BLaER1 treated with 17β-estradiol and CSF1 and Interleukin-3, amounts not matched to agents 10 nM and 100 nM (cell line): ENCODE measurements around the gene POU2F3.
A peak's percentile ranks its signal among the peaks of the same experiment; 100 is the strongest.

Experiments
- H3K27ac ChIP-seq, 11 experiments: shearing (Covaris generic); formaldehyde crosslinking; 2 replicates each; pipeline ENCODE4 v1.8.1; 2022
- H3K27me3 ChIP-seq, 11 experiments: shearing (Covaris generic); formaldehyde crosslinking; 2 replicates each; pipeline ENCODE4 v1.8.1; 2022
- H3K36me3 ChIP-seq, 11 experiments: shearing (Covaris generic); formaldehyde crosslinking; 2 replicates each; pipeline ENCODE4 v1.8.1; 2022
- H3K4me1 ChIP-seq, 10 experiments: shearing (Covaris generic); formaldehyde crosslinking; 2 replicates each; pipeline ENCODE4 v1.8.1; 2022
- H3K4me2 ChIP-seq, 11 experiments: shearing (Covaris generic); formaldehyde crosslinking; 2 replicates each; pipeline ENCODE4 v1.8.1; 2022
- H3K4me3 ChIP-seq, 10 experiments: shearing (Covaris generic); formaldehyde crosslinking; 2 replicates each; pipeline ENCODE4 v1.8.1; 2022
- H3K9ac ChIP-seq, 11 experiments: shearing (Covaris generic); formaldehyde crosslinking; 2 replicates each; pipeline ENCODE4 v1.8.1; 2022
- H3K9me3 ChIP-seq, 11 experiments: shearing (Covaris generic); formaldehyde crosslinking; replicated peaks in 1 of 11; 2 replicates each; pipeline ENCODE4 v1.8.1; 2022
- H4K20me1 ChIP-seq, 11 experiments: shearing (Covaris generic); formaldehyde crosslinking; 2 replicates each; pipeline ENCODE4 v1.8.1; 2022
- Cebpa-rat ChIP-seq, 11 experiments: shearing (Covaris generic); IDR thresholded peaks; 2 replicates each; pipeline ENCODE4 v1.8.1; 2022

The POU2F3 gene

DNA sequence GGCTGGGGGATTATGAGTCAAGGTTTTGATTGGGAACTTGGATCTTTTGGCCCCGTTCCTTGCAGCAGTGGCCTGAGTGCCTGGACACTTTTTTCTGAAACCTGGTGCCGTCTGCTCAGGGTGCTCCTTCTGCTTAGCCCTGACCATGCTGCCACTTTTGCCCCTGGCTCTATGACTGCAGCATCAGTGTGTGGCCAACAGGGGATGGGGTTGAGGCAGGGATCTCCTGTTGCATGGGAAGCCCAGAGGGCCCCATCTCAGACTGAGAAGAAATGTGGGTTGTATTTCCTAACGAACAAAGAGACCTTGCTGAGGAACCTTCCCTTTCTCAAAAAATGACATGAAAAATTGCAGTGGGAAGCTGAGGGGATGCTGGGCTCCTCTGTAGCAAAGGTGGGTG, 18.7 kb downstream of the POU2F3 start:
- H3K4me2 ChIP-seq = no peak overlapping the region
- no peaks in the 10 kb centered on the region for H3K36me3 ChIP-seq
- no peak for TF ChIP-seq Cebpa-rat (IDR thresholded peaks at IDR 0.05)
- no peaks in the 10 kb centered on the region for H3K9me3 ChIP-seq
- no peak overlapping the region for H3K4me3 ChIP-seq
- H3K9ac ChIP-seq = no peak overlapping the region
- H3K27me3 ChIP-seq = peaks cover 0 to 35% (median 14%) of the 10 kb centered on the region in 11 experiments; a peak in 17 of 22 replicates
- H3K4me1 ChIP-seq = peaks cover 0 to 9% (median 8%) of the 10 kb centered on the region in 10 experiments; a peak in 10 of 20 replicates
- peaks cover 0 to 16% (median 0%) of the 10 kb centered on the region in 11 experiments; a peak in 2 of 22 replicates for H4K20me1 ChIP-seq
- no peak overlapping the region for H3K27ac ChIP-seq

GRCh38 chr11:120259241-120259640, 19.3 kb downstream of the POU2F3 start:
- H3K9ac ChIP-seq = no peak overlapping the region
- TF ChIP-seq Cebpa-rat (IDR thresholded peaks at IDR 0.05) = no peak
- peaks cover 0 to 9% (median 8%) of the 10 kb centered on the region in 10 experiments; a peak in 10 of 20 replicates for H3K4me1 ChIP-seq
- H3K27me3 ChIP-seq = peaks cover 0 to 30% (median 14%) of the 10 kb centered on the region in 11 experiments; a peak in 17 of 22 replicates
- peaks cover 0 to 14% (median 0%) of the 10 kb centered on the region in 11 experiments; a peak in 2 of 22 replicates for H4K20me1 ChIP-seq
- no peak overlapping the region for H3K27ac ChIP-seq
- H3K4me2 ChIP-seq = no peak overlapping the region
- H3K4me3 ChIP-seq = no peak overlapping the region
- no peaks in the 10 kb centered on the region for H3K36me3 ChIP-seq
- no peaks in the 10 kb centered on the region for H3K9me3 ChIP-seq

DNA sequence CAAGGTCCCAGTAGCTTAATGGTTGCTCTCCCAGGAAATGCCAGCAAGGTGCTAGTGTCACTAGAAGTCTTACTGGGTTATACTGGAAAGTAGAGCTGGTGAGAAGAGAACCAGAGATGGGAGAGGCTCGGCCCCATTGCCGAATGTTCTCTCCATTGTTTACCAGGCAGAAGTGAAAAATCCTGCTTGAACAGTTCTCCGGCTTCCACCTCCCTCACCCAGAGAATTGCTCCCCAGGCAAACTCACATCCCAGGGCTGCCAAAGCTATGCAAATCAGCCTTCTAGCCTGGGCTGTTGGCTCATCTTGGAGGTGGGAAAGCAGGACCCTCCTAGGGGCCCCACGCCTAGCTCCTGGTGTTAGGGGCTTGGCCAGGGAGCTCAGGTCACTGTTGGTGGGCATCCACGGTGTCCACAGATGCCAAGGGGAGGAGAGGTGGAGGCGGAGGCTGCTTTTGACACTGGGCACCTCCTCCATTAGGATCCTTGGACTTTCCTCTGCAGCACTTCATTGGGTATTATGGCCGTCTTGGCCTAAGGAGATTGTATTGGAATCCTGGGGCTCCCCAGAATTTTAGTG, 20.1 kb downstream of the POU2F3 start:
- no peaks in the 10 kb centered on the region for H3K36me3 ChIP-seq
- H4K20me1 ChIP-seq = peaks cover 0 to 8% (median 0%) of the 10 kb centered on the region in 11 experiments; a peak in 2 of 22 replicates
- peaks cover 0 to 22% (median 9%) of the 10 kb centered on the region in 11 experiments; a peak in 17 of 22 replicates for H3K27me3 ChIP-seq
- H3K4me3 ChIP-seq = no peak overlapping the region
- H3K4me1 ChIP-seq = peaks cover 0 to 5% (median 3%) of the 10 kb centered on the region in 10 experiments; a peak in 10 of 20 replicates
- TF ChIP-seq Cebpa-rat (IDR thresholded peaks at IDR 0.05) = no peak
- no peak overlapping the region for H3K27ac ChIP-seq
- H3K9me3 ChIP-seq = no peaks in the 10 kb centered on the region
- H3K4me2 ChIP-seq = no peak overlapping the region
- no peak overlapping the region for H3K9ac ChIP-seq

GRCh38 chr11:120260616-120261015, 20.7 kb downstream of the POU2F3 start:
- Histone ChIP-seq H3K27me3 (peaks cover 0 to 16% (median 4%) of the 10 kb centered on the region in 11 experiments; a peak in 15 of 22 replicates), H3K4me2 (no peak overlapping the region), H3K9ac (no peak overlapping the region), H3K36me3 (no peaks in the 10 kb centered on the region), H3K9me3 (no peaks in the 10 kb centered on the region), H4K20me1 (peaks cover 0 to 2% (median 0%) of the 10 kb centered on the region in 11 experiments; a peak in 2 of 22 replicates), H3K27ac (no peak overlapping the region), H3K4me3 (no peak overlapping the region), H3K4me1 (no peaks in the 10 kb centered on the region; a peak in 1 of 20 replicates)
- no peak for TF ChIP-seq Cebpa-rat (IDR thresholded peaks at IDR 0.05)

DNA sequence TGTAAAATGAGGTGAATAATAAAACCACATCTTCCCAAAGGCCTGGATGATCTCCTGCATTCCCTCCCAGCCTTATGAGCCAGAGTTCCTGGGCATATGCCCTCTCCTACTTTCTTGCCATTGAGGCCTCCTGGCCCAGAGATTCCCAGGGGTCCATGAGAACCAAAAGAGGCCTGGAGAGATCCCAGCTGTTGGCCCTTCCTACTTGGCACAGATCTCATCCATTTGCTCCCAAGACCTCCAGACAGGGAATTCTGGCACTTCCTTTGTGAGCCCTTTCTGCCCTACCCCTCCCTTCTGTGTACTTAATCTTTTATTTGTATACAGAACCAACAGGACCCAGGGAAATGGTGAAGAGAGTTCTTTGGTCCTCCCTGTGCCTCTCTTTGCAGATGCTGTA, 21.4 kb downstream of the POU2F3 start:
- H3K27ac ChIP-seq = no peak overlapping the region
- no peak overlapping the region for H3K9ac ChIP-seq
- H3K4me3 ChIP-seq = no peak overlapping the region
- no peaks in the 10 kb centered on the region for H3K9me3 ChIP-seq
- H4K20me1 ChIP-seq = no peaks in the 10 kb centered on the region
- peaks cover 0 to 9% (median 0%) of the 10 kb centered on the region in 11 experiments; a peak in 4 of 22 replicates for H3K27me3 ChIP-seq
- H3K4me1 ChIP-seq = no peaks in the 10 kb centered on the region
- TF ChIP-seq Cebpa-rat (IDR thresholded peaks at IDR 0.05) = no peak
- no peaks in the 10 kb centered on the region for H3K36me3 ChIP-seq
- no peak overlapping the region for H3K4me2 ChIP-seq

GRCh38 chr11:120261931-120262330, 22.0 kb downstream of the POU2F3 start:
- Histone ChIP-seq H3K4me1 (no peaks in the 10 kb centered on the region), H3K27ac (no peak overlapping the region), H3K4me3 (no peak overlapping the region), H3K27me3 (peaks cover 0 to 5% (median 0%) of the 10 kb centered on the region in 11 experiments; a peak in 3 of 22 replicates), H4K20me1 (no peaks in the 10 kb centered on the region), H3K9me3 (no peaks in the 10 kb centered on the region), H3K36me3 (no peaks in the 10 kb centered on the region), H3K4me2 (no peak overlapping the region), H3K9ac (no peak overlapping the region)
- TF ChIP-seq Cebpa-rat (IDR thresholded peaks at IDR 0.05) = no peak

GRCh38 chr11:120267319-120267718, 27.4 kb downstream of the POU2F3 start:
- no peaks in the 10 kb centered on the region for H4K20me1 ChIP-seq
- TF ChIP-seq Cebpa-rat (IDR thresholded peaks at IDR 0.05) = no peak
- H3K27me3 ChIP-seq = no peaks in the 10 kb centered on the region
- H3K4me2 ChIP-seq = no peak overlapping the region
- no peak overlapping the region for H3K4me3 ChIP-seq
- no peaks in the 10 kb centered on the region for H3K9me3 ChIP-seq
- H3K27ac ChIP-seq = no peak overlapping the region
- no peaks in the 10 kb centered on the region for H3K36me3 ChIP-seq
- H3K4me1 ChIP-seq = peaks cover 0 to 14% (median 8%) of the 10 kb centered on the region in 10 experiments; a peak in 13 of 20 replicates
- H3K9ac ChIP-seq = no peak overlapping the region

- Histone ChIP-seq H3K27ac (no peak overlapping the region), H3K4me3 (no peak overlapping the region), H3K4me1 (peaks cover 0 to 19% (median 8%) of the 10 kb centered on the region in 10 experiments; a peak in 13 of 20 replicates), H4K20me1 (no peaks in the 10 kb centered on the region), H3K36me3 (no peaks in the 10 kb centered on the region), H3K9ac (no peak overlapping the region), H3K9me3 (no peaks in the 10 kb centered on the region), H3K4me2 (peak overlapping the region in 8 of 11 experiments; percentile 37 to 67 (median 48); a peak in 15 of 22 replicates), H3K27me3 (no peaks in the 10 kb centered on the region)
- no peak for TF ChIP-seq Cebpa-rat (IDR thresholded peaks at IDR 0.05)
Measured at GRCh38 chr11:120268686-120269085, 28.7 kb downstream of the POU2F3 start.

DNA sequence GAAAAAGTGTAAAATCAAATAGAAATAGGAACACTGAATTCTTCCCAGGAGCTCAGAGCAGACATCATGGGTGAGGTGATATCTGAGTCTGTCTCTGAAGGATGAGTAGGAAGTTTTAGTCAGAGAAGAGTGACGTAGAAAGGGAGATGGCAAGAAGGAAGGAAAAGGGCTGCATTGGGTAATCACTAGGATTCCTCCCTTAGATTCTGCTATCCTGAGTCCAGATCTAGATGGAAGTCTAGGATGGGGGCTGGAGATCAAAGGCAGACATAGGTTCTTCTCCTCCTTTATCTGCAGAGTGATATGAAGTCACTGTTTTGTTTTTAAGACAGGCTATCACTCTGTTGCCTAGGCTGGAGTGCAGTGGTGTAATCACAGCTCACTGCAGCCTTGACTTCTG, 30.4 kb downstream of the POU2F3 start:
- TF ChIP-seq Cebpa-rat (IDR thresholded peaks at IDR 0.05) = no peak

DNA sequence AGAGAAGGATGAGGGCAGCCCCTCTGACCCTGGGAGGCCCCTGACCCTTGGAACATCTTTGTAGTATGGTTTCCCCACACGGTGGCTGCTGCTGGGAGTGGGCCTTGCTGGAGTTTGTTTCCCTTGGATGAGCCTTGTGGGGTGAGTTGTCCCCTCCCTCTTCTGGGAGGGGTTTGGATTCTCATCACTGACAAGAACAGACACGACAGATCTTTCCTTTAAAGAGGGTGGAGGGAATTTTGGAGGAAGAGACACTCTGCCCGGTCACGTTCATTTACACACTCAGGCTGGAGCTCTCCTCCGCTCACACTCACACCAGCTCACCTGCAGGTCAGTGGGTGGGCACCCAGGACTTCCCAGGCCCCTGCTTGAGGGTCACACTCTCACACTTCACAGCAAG, 31.7 kb downstream of the POU2F3 start:
- Histone ChIP-seq H3K4me3 (no peak overlapping the region), H3K4me2 (no peak overlapping the region), H3K36me3 (no peaks in the 10 kb centered on the region), H4K20me1 (no peaks in the 10 kb centered on the region), H3K9ac (no peak overlapping the region), H3K4me1 (peaks cover 0 to 19% (median 8%) of the 10 kb centered on the region in 10 experiments; a peak in 13 of 20 replicates), H3K27ac (no peak overlapping the region), H3K9me3 (no peaks in the 10 kb centered on the region), H3K27me3 (no peaks in the 10 kb centered on the region)
- no peak for TF ChIP-seq Cebpa-rat (IDR thresholded peaks at IDR 0.05)

More for the DNA sequence above, 30.4 kb downstream of the POU2F3 start:
- Histone ChIP-seq H4K20me1 (no peaks in the 10 kb centered on the region), H3K9me3 (no peaks in the 10 kb centered on the region), H3K9ac (no peak overlapping the region), H3K27ac (no peak overlapping the region), H3K4me2 (no peak overlapping the region), H3K4me1 (peaks cover 0 to 19% (median 8%) of the 10 kb centered on the region in 10 experiments; a peak in 13 of 20 replicates), H3K27me3 (no peaks in the 10 kb centered on the region), H3K36me3 (no peaks in the 10 kb centered on the region), H3K4me3 (no peak overlapping the region)
